NCI-H774 (cell line): Measurements from ENCODE around the gene CRIM1.
A peak's percentile ranks its signal among the peaks of the same experiment; 100 is the strongest.

Source experiments
- DNase-seq: peaks from one replicate; lab custom pipeline; 2025; lab: John Stamatoyannopoulos, UW

CRIM1 gene

GRCh38 chr2:36578343-36579296 lies 223.0 kb downstream of the CRIM1 start:
- no peak for DNase-seq

GRCh38 chr2:36579297-36579664 lies 223.7 kb downstream of the CRIM1 start:
- DNase-seq, result no peak

GRCh38 chr2:36582538-36582937 lies 227.0 kb downstream of the CRIM1 start:
- DNase-seq, result no peak

GRCh38 chr2:36582951-36583350 lies 227.4 kb downstream of the CRIM1 start:
- no peak for DNase-seq

- no peak for DNase-seq
Measured at GRCh38 chr2:36584148-36584794, 228.7 kb downstream of the CRIM1 start.

GRCh38 chr2:36586672-36587071 lies 231.1 kb downstream of the CRIM1 start:
- no peak for DNase-seq

- no peak for DNase-seq
Measured at GRCh38 chr2:36587101-36587500, 231.5 kb downstream of the CRIM1 start.

- DNase-seq, result no peak
Measured at GRCh38 chr2:36587556-36587955, 232.0 kb downstream of the CRIM1 start.

GRCh38 chr2:36589230-36589630 lies 233.7 kb downstream of the CRIM1 start:
- no peak for DNase-seq

GRCh38 chr2:36594849-36595248 lies 239.3 kb downstream of the CRIM1 start:
- no peak for DNase-seq

GRCh38 chr2:36596397-36596796 lies 240.8 kb downstream of the CRIM1 start:
- no peak for DNase-seq

- DNase-seq, result no peak
Measured at GRCh38 chr2:36597003-36597531, 241.5 kb downstream of the CRIM1 start.

- peak; percentile 60 for DNase-seq
Measured at GRCh38 chr2:36597532-36598377, 242.2 kb downstream of the CRIM1 start, which contains the start of gene FEZ2. TSS of gene FEZ2 (minus strand) at chr2:36598168. CDS start at chr2:36598142, 26 bp downstream.
